SK-N-SH (cell line): ENCODE results near the gene DNAJC18. TPM values are rescaled to one million over a fixed set of nuclear protein-coding genes. Genes with fewer than 3 reads are reported as not detected.

Experiments
- CTCF ChIA-PET: fragments of 300-600, 350-600 bp; formaldehyde crosslinking; extraction: SDS; loops from one replicate; lab custom pipeline; 2021; lab: Yijun Ruan, JAX
- POLR2A ChIA-PET: fragments of 350-600 bp; sonication (Branson Sonifier 250); formaldehyde crosslinking; extraction: SDS; loops from one replicate; lab custom pipeline; 2020; ENCODE audit warnings: antibody characterized with exemption, inconsistent platforms; lab: Yijun Ruan, JAX
- DNase-seq: peaks from one replicate; pipeline ENCODE4 v3.0.0; 2012
- H2AFZ ChIP-seq: fragments of 200-600 bp; sonication (generic); 2 replicates; pipeline ENCODE4 v1.8.1; 2016; ENCODE audit warnings: antibody characterized with exemption, mild to moderate bottlenecking, low read depth
- H3F3A ChIP-seq: fragments of 200-600 bp; sonication (generic); replicated peaks from 2 replicates; pipeline ENCODE3; 2016; ENCODE audit warnings: antibody characterized with exemption, mild to moderate bottlenecking; ENCODE audit not compliant: insufficient read depth
- H3K27ac ChIP-seq, 2 experiments: fragments of 200-500 bp in 1 of 2; fragments of 200-600 bp in 1 of 2; sonication (Bioruptor generic) in 1 of 2; sonication (generic), shearing (Covaris generic) in 1 of 2; 2 replicates each; pipeline versions ENCODE4 v1.5.1 to v1.6.1; 2014 to 2016; ENCODE audit warnings: low read depth in 2 of 2, inconsistent platforms in 1 of 2, low read length in 1 of 2, mild to moderate bottlenecking in 1 of 2, mixed read lengths in 1 of 2
- H3K27me3 ChIP-seq: fragments of 200-600 bp; sonication (generic), shearing (Covaris generic); 2 replicates; pipeline ENCODE4 v1.6.1; 2016; ENCODE audit warnings: mixed run types; ENCODE audit not compliant: insufficient read depth
- H3K36me3 ChIP-seq, 2 experiments: fragments of 200-500 bp in 1 of 2; fragments of 200-600 bp in 1 of 2; sonication (Bioruptor generic) in 1 of 2; sonication (generic) in 1 of 2; replicated peaks in 1 of 2; 2 replicates each; pipeline versions ENCODE3 to v1.5.1; 2014 to 2016; ENCODE audit warnings: low read length in 1 of 2, mild to moderate bottlenecking in 1 of 2; ENCODE audit not compliant: insufficient read depth in 2 of 2, control insufficient read depth in 1 of 2
- H3K4me1 ChIP-seq, 2 experiments: fragments of 200-500 bp in 1 of 2; fragments of 200-600 bp in 1 of 2; sonication (Bioruptor generic) in 1 of 2; sonication (generic), shearing (Covaris generic) in 1 of 2; 2 replicates each; pipeline versions ENCODE4 v1.5.1 to v1.6.1; 2014 to 2016; ENCODE audit warnings: low read depth in 1 of 2, low read length in 1 of 2, mixed run types in 1 of 2; ENCODE audit not compliant: insufficient read depth in 2 of 2, control insufficient read depth in 1 of 2
- H3K4me2 ChIP-seq: fragments of 200-600 bp; sonication (generic), shearing (Covaris generic); 2 replicates; pipeline ENCODE4 v1.6.1; 2017; ENCODE audit warnings: mixed run types
- H3K4me3 ChIP-seq, 2 experiments: fragments of 200-500 bp in 1 of 2; fragments of 200-600 bp in 1 of 2; sonication (Bioruptor generic) in 1 of 2; sonication (generic), shearing (Covaris generic) in 1 of 2; 2 replicates each; pipeline versions ENCODE4 v1.5.1 to v1.8.1; 2014 to 2016; ENCODE audit warnings: low read depth in 2 of 2, inconsistent platforms in 1 of 2, low read length in 1 of 2, mild to moderate bottlenecking in 1 of 2, mixed read lengths in 1 of 2, moderate library complexity in 1 of 2
- H3K79me2 ChIP-seq: fragments of 200-600 bp; sonication (generic); 2 replicates; pipeline ENCODE4 v1.8.1; 2017; ENCODE audit warnings: mild to moderate bottlenecking; ENCODE audit not compliant: insufficient read depth
- H3K9ac ChIP-seq: fragments of 200-600 bp; sonication (generic); 2 replicates; pipeline ENCODE4 v1.6.1; 2017; ENCODE audit warnings: mixed run types
- H3K9me2 ChIP-seq: fragments of 200-600 bp; sonication (generic); 2 replicates; pipeline ENCODE4 v1.6.1; 2017; ENCODE audit warnings: mixed run types
- H3K9me3 ChIP-seq: fragments of 200-600 bp; sonication (generic); 2 replicates; pipeline ENCODE4 v1.6.1; 2017; ENCODE audit warnings: mixed run types, mild to moderate bottlenecking, moderate library complexity
- H4K20me1 ChIP-seq: fragments of 200-600 bp; sonication (generic); 2 replicates; pipeline ENCODE4 v1.6.1; 2017; ENCODE audit warnings: mild to moderate bottlenecking, mixed run types; ENCODE audit not compliant: insufficient read depth
- ELF1 ChIP-seq: IDR thresholded peaks from 2 replicates; pipeline ENCODE4 v1.4.0; 2012
- EZH2phosphoT487 ChIP-seq: fragments of 200-600 bp; sonication (generic); IDR thresholded peaks from 2 replicates; pipeline ENCODE4 v1.6.1; 2017; ENCODE audit warnings: low read depth, mixed run types, mild to moderate bottlenecking, antibody characterized with exemption, moderate library complexity, borderline replicate concordance
- FOSL2 ChIP-seq: IDR thresholded peaks from 2 replicates; pipeline ENCODE4 v1.4.0; 2012; ENCODE audit warnings: low read depth, mild to moderate bottlenecking, moderate library complexity, borderline replicate concordance
- FOXM1 ChIP-seq: IDR thresholded peaks from 2 replicates; pipeline ENCODE4 v1.4.0; 2012; ENCODE audit warnings: low read depth, mild to moderate bottlenecking
- GATA2 ChIP-seq: sonication (generic); formaldehyde crosslinking; IDR thresholded peaks from 2 replicates; pipeline ENCODE4 v1.5.0; 2020; ENCODE audit warnings: mild to moderate bottlenecking, missing genetic modification reagents
- JUND ChIP-seq: IDR thresholded peaks from 2 replicates; pipeline ENCODE4 v1.4.0; 2012
- MEF2A ChIP-seq: IDR thresholded peaks from 2 replicates; pipeline ENCODE4 v1.4.0; 2012; ENCODE audit warnings: low read depth, borderline replicate concordance
- MXI1 ChIP-seq: IDR thresholded peaks from 2 replicates; pipeline ENCODE4 v1.6.1; 2012; ENCODE audit warnings: mild to moderate bottlenecking, low read depth, low read length, improper control_type of control experiment
- NFIC ChIP-seq: IDR thresholded peaks from 2 replicates; pipeline ENCODE4 v1.4.0; 2012; ENCODE audit warnings: borderline replicate concordance
- RXRA ChIP-seq: IDR thresholded peaks from 2 replicates; pipeline ENCODE4 v1.4.0; 2012; ENCODE audit warnings: low read depth, mild to moderate bottlenecking, borderline replicate concordance
- TEAD4 ChIP-seq: IDR thresholded peaks from 2 replicates; pipeline ENCODE4 v1.4.0; 2012; ENCODE audit warnings: mild to moderate bottlenecking, borderline replicate concordance; ENCODE audit not compliant: insufficient read depth
- WGBS: methylation state at CpG from one replicate; pipeline ENCODE4 v1.1.6; 2017; ENCODE audit warnings: low lambda C conversion rate; 5-methylcytosine and 5-hydroxymethylcytosine counted together
- polyA plus RNA-seq, 3 experiments: library from polyadenylated mRNA; depleted of rRNA; stranded (reverse); fragments of >200 nt; gene quantifications; 2 replicates each; pipeline ENCODE4 v1.2.3, GENCODE V29; 2012
- TF ChIP-seq, protein P1 (sequence below): IDR thresholded peaks from 2 replicates; pipeline ENCODE4 v1.6.1; 2012; ENCODE audit warnings: mild to moderate bottlenecking, low read depth, low read length, moderate library complexity
- TF ChIP-seq, protein P2 (sequence below): fragments of 200-600 bp; sonication (generic); IDR thresholded peaks from 2 replicates; pipeline ENCODE4 v1.6.1; 2017; ENCODE audit warnings: antibody characterized with exemption, mild to moderate bottlenecking, moderate library complexity
- TF ChIP-seq, protein P3 (sequence below): fragments of 150-350 bp; IDR thresholded peaks from 2 replicates; pipeline ENCODE4 v1.6.1; 2017; ENCODE audit warnings: antibody characterized with exemption, low read length, low read depth, borderline replicate concordance
- TF ChIP-seq, protein P4 (sequence below): IDR thresholded peaks from 2 replicates; pipeline ENCODE4 v1.4.0; 2012; ENCODE audit warnings: low read depth, borderline replicate concordance

Gene DNAJC18
- polyA plus RNA-seq, 1 of the 3 experiments (the other 2 are of a cell fraction), result 7.4 TPM

DNA sequence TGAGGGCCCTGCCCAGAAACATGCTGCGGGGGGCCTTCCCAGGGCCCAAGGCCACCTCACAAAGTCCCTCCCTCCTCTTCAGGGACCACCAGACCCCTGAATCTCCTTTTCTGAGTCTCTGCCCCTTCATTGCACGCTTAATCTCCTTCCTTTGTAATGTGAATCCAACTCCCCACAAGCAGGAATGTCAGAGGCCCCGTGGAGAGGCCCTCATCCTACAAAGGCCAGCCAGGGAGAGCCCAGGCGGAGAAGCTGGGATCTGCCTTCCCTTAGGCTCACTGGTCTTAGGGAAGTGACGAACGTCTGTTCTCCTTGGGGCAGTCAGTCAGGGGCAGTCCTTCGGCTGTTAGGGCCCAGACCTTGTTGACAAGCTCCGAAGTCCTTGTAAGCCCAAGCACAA, 33.8 kb upstream of the DNAJC18 start:
- no peak for DNase-seq
- Histone ChIP-seq H3K79me2 (peaks cover 6% of the 10 kb centered on the region), H3F3A (peaks cover 7% of the 10 kb centered on the region), H3K27me3 (no peaks in the 10 kb centered on the region), H3K9me3 (no peaks in the 10 kb centered on the region), H4K20me1 (no peaks in the 10 kb centered on the region), H3K36me3 (peaks cover 4 to 23% of the 10 kb centered on the region in 2 experiments), H3K9me2 (no peaks in the 10 kb centered on the region), H3K4me3 (no peak overlapping the region), H2AFZ (no peak overlapping the region), H3K27ac (peak overlapping the region in 1 of 2 experiments; percentile 19; a peak in 1 of 4 replicates), H3K4me1 (peaks cover 3 to 8% of the 10 kb centered on the region in 2 experiments; a peak in 2 of 4 replicates), H3K9ac (no peak overlapping the region), H3K4me2 (no peak overlapping the region)
- no peak for TF ChIP-seq FOSL2
- no peak for TF ChIP-seq MEF2A
- no peak for TF ChIP-seq JUND
- TF ChIP-seq, protein P1, sequence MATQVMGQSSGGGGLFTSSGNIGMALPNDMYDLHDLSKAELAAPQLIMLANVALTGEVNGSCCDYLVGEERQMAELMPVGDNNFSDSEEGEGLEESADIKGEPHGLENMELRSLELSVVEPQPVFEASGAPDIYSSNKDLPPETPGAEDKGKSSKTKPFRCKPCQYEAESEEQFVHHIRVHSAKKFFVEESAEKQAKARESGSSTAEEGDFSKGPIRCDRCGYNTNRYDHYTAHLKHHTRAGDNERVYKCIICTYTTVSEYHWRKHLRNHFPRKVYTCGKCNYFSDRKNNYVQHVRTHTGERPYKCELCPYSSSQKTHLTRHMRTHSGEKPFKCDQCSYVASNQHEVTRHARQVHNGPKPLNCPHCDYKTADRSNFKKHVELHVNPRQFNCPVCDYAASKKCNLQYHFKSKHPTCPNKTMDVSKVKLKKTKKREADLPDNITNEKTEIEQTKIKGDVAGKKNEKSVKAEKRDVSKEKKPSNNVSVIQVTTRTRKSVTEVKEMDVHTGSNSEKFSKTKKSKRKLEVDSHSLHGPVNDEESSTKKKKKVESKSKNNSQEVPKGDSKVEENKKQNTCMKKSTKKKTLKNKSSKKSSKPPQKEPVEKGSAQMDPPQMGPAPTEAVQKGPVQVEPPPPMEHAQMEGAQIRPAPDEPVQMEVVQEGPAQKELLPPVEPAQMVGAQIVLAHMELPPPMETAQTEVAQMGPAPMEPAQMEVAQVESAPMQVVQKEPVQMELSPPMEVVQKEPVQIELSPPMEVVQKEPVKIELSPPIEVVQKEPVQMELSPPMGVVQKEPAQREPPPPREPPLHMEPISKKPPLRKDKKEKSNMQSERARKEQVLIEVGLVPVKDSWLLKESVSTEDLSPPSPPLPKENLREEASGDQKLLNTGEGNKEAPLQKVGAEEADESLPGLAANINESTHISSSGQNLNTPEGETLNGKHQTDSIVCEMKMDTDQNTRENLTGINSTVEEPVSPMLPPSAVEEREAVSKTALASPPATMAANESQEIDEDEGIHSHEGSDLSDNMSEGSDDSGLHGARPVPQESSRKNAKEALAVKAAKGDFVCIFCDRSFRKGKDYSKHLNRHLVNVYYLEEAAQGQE, result no peak
- TF ChIP-seq, protein P2, sequence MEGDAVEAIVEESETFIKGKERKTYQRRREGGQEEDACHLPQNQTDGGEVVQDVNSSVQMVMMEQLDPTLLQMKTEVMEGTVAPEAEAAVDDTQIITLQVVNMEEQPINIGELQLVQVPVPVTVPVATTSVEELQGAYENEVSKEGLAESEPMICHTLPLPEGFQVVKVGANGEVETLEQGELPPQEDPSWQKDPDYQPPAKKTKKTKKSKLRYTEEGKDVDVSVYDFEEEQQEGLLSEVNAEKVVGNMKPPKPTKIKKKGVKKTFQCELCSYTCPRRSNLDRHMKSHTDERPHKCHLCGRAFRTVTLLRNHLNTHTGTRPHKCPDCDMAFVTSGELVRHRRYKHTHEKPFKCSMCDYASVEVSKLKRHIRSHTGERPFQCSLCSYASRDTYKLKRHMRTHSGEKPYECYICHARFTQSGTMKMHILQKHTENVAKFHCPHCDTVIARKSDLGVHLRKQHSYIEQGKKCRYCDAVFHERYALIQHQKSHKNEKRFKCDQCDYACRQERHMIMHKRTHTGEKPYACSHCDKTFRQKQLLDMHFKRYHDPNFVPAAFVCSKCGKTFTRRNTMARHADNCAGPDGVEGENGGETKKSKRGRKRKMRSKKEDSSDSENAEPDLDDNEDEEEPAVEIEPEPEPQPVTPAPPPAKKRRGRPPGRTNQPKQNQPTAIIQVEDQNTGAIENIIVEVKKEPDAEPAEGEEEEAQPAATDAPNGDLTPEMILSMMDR, result no peak
- no peak for TF ChIP-seq ELF1
- TF ChIP-seq, protein P3, sequence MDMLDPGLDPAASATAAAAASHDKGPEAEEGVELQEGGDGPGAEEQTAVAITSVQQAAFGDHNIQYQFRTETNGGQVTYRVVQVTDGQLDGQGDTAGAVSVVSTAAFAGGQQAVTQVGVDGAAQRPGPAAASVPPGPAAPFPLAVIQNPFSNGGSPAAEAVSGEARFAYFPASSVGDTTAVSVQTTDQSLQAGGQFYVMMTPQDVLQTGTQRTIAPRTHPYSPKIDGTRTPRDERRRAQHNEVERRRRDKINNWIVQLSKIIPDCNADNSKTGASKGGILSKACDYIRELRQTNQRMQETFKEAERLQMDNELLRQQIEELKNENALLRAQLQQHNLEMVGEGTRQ, result no peak
- no peak for TF ChIP-seq RXRA
- TF ChIP-seq MXI1, result no peak
- TF ChIP-seq, protein P4, sequence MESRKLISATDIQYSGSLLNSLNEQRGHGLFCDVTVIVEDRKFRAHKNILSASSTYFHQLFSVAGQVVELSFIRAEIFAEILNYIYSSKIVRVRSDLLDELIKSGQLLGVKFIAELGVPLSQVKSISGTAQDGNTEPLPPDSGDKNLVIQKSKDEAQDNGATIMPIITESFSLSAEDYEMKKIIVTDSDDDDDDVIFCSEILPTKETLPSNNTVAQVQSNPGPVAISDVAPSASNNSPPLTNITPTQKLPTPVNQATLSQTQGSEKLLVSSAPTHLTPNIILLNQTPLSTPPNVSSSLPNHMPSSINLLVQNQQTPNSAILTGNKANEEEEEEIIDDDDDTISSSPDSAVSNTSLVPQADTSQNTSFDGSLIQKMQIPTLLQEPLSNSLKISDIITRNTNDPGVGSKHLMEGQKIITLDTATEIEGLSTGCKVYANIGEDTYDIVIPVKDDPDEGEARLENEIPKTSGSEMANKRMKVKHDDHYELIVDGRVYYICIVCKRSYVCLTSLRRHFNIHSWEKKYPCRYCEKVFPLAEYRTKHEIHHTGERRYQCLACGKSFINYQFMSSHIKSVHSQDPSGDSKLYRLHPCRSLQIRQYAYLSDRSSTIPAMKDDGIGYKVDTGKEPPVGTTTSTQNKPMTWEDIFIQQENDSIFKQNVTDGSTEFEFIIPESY, result no peak
- TF ChIP-seq NFIC, result no peak
- no peak for TF ChIP-seq EZH2phosphoT487
- TF ChIP-seq GATA2 (CRISPR knock-in tag), result no peak
- TF ChIP-seq FOXM1, result no peak
- no peak for TF ChIP-seq TEAD4
- CTCF ChIA-PET, result interaction anchor here (1.4 kb wide), 1 partner anchor 44 kb away, joined by 3 read pairs; no protein-coding TSS in a partner anchor
- POLR2A ChIA-PET, result no interaction called here
- WGBS, result 94% methylated on average over 8 of the region's 8 CpGs
